ENCODE results near the gene VAV3. TPM values are rescaled to one million over a fixed set of nuclear protein-coding genes. Genes with fewer than 3 reads are reported as not detected.

VAV3 gene
- total and polyA plus RNA-seq, 2 of the 8 experiments (the other 6 are each of a cell fraction or from before 2014, with no cell fraction given) = 2.9 to 7.9 TPM

GRCh38 chr1:107526524-107527198, 438.3 kb downstream of the VAV3 start (continued):
- TF ChIP-seq RAD21 (IDR thresholded peaks at IDR 0.05 in 1 of 2, conservative IDR thresholded peaks at IDR 0.05 in 1 of 2; ENCODE audit: low read depth in 2 of 2, low read length in 2 of 2) (no peak), JUN (IDR thresholded peaks at IDR 0.05; ENCODE audit: low read depth, low read length) (no peak)
